ENCODE data around the gene IGF2. TPM values are rescaled to one million over a fixed set of nuclear protein-coding genes. Genes with fewer than 3 reads are reported as not detected.

The IGF2 gene
- total and polyA plus RNA-seq, 2 donors (not counting 1 experiment from before 2014, with no cell fraction given), result not detected

GRCh38 chr11:2089536-2090165 is 49.5 kb downstream of the IGF2 start:
- peaks cover 15% of the 10 kb centered on the region for H3K27me3 Mint-ChIP-seq
- no peak overlapping the region for H3K4me3 Mint-ChIP-seq

More at GRCh38 chr11:2089536-2090165, 49.5 kb downstream of the IGF2 start:
- H3K4me1 ChIP-seq (ENCODE audit: control insufficient read depth in 2 of 2, insufficient read depth in 2 of 2, low read length in 2 of 2), result peaks cover 0 to 2% of the 10 kb centered on the region in 2 donors
- no peaks in the 10 kb centered on the region for H4K20me1 ChIP-seq (ENCODE audit: control insufficient read depth, insufficient read depth, low read length, poor library complexity, severe bottlenecking)
- H2AFZ ChIP-seq (ENCODE audit: insufficient read depth, low read depth, low read length, poor library complexity, severe bottlenecking), result no peak overlapping the region
- Mint-ChIP-seq H3K9me3 (ENCODE audit: insufficient read depth) (peaks cover 2% of the 10 kb centered on the region), H3K4me1 (no peaks in the 10 kb centered on the region), H3K27ac (no peak overlapping the region)
- ChIA-PET POLR2A (interaction anchor here (0.6 kb wide), 1 partner anchor 1331 kb away, joined by 4 read pairs; no protein-coding TSS in a partner anchor), CTCF (no interaction called here)
- ATAC-seq (ENCODE audit: low read depth) (peak; percentile 51), DNase-seq (peak; percentile 21)
- no peak for TF ChIP-seq CTCF (IDR thresholded peaks at IDR 0.05)
- no peak for TF ChIP-seq EZH2 (IDR thresholded peaks at IDR 0.05; ENCODE audit: borderline replicate concordance, insufficient read depth, low read depth, low read length, poor library complexity, severe bottlenecking)
- H3K36me3 ChIP-seq (replicated peaks in 1 of 2; ENCODE audit: control extremely low read depth in 1 of 2, control insufficient read depth in 1 of 2, extremely low read depth in 1 of 2, insufficient read depth in 2 of 2, low read length in 1 of 2), result no peaks in the 10 kb centered on the region
- intact Hi-C loops (cut with micrococcal nuclease), result no loop called here
- no peaks in the 10 kb centered on the region for H3K79me2 ChIP-seq (ENCODE audit: control insufficient read depth, insufficient read depth, low read length)
- H3K27me3 ChIP-seq (replicated peaks in 1 of 4; ENCODE audit: control extremely low read depth in 1 of 4, control insufficient read depth in 3 of 4, insufficient read depth in 4 of 4, low read length in 3 of 4), result peaks cover 0 to 7% (median 1%) of the 10 kb centered on the region in 4 experiments
- no peak overlapping the region for H3K4me2 ChIP-seq (replicated peaks; ENCODE audit: low read depth, low read length, poor library complexity, severe bottlenecking)
- H3K4me3 ChIP-seq (ENCODE audit: control extremely low read depth in 1 of 5, extremely low read depth in 1 of 5, insufficient read depth in 1 of 5, low read depth in 2 of 5, low read length in 4 of 5), result no peak overlapping the region
- WGBS (ENCODE audit: insufficient coverage), result 61% methylated on average over 8 of the region's 9 CpGs
- no peak overlapping the region for H3K27ac ChIP-seq (ENCODE audit: low read length in 2 of 2)
- H3K9me3 ChIP-seq (ENCODE audit: control extremely low read depth in 1 of 3, control insufficient read depth in 2 of 3, insufficient read depth in 1 of 3, low read length in 2 of 3), result peaks cover 0 to 33% (median 0%) of the 10 kb centered on the region in 3 donors
- no peak overlapping the region for H3K9ac ChIP-seq (ENCODE audit: low read length)

Data from B cell (primary cell).